CD4-positive, alpha-beta T cell treated with Interleukin-12 subunit alpha and Interleukin-12 subunit beta, for 1 hour (primary cell): Measurements from ENCODE around the gene FN1.
"Not testable (repeated sequence)": the region's sequence is repeated elsewhere in the genome, so short reads cannot be mapped to it uniquely, and the experiment has no call there.

Experiments
- DNase-seq: peaks from one replicate; pipeline ENCODE4 v3.0.0-alpha.2; 2020

The FN1 gene

DNA sequence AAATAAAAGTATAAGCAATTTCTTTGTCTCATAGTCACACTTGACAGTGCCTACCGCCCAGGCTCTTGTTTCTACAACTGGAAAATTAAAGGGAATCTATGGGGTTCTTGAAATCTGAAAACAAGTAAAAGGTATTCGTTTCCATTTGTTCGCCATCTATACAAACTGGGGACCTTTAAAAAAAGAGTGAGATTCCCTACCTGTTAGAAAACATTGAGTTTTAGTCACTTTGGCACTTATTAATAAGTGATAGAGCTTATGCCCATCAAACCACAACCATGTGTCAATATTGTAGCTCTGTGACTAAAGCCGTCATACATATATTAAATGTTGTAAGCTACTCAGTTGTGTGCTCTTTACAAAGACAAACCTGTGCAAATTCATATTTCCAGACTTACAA is 13.2 kb downstream of the FN1 start:
- DNase-seq = no peak

DNA sequence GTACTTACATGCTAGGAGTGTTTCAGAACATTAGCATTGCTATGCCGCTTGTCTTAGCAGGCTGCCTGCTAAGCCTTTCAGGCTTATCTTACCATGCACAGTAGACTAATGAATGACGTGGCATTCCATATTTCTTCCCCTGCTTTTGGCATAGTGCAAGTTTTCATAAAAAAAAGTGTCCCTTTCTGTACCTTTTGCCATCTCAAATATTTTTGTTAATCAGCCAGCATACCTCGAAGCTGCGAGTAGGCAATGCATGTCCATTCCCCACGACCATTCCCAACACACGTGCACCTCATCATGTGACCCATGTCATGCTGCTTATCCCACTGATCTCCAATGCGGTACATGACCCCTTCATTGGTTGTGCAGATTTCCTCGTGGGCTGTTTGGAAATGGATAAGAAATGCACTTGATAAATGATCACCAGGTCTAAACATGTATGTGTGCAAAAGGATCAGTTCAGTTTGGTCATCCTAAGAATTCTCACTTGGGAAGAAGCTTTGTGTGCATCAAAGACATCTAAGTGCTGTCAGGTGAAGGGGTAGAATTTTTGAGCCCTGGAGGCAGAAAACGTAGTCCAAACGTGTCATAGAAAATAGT is 13.9 kb downstream of the FN1 start:
- DNase-seq = no peak

DNA sequence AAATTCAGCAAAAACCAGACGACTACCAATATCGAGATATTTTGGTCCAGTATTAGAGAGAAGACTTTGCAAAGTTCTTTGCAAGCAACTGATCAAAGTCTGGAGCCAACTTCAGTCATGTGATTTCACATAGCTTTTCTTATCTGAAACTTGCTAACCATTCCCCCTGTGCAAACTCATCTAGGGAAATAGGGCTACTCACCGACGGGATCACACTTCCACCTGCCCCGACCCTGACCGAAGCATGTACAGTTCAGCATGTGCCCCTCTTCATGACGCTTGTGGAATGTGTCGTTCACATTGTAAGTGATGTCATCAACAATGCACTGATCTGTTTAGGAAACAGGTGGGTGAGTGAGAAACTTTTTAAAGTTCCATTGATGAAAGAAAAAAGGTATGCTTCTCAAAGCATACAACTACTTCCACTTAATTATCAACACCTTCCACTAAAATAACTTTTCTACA is 15.4 kb downstream of the FN1 start:
- no peak for DNase-seq

DNA sequence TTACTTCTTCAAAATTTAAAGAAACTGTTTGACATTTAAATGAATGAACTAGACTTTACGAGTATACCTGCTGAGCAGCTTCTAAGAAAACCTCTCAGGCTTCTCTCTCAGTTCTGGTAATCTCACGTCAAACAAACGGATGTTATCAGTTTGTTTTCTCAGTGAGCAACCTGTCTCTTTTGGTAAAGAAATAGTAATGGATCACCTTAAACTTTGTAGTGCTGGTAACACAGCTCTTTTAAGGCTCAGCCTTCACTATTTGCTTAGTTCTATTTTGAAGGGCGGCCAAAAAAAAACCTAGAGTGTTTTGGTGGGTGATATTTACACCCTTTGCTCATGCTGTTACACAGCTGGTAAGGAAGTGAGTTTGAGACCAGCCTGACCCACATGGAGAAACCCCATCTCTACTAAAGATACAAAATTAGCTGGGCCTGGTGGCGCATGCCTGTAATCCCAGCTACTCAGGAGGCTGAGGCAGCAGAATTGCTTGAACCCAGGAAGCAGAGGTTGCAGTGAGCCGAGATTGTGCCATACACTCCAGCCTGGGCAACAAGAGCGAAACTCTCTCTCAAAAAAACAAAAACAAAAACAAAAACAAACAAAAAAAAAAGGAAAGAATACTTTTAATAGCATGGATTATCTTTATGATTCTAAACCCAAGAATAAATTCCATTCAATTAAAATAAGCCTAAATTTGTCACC is 15.9 kb downstream of the FN1 start:
- no peak for DNase-seq

DNA sequence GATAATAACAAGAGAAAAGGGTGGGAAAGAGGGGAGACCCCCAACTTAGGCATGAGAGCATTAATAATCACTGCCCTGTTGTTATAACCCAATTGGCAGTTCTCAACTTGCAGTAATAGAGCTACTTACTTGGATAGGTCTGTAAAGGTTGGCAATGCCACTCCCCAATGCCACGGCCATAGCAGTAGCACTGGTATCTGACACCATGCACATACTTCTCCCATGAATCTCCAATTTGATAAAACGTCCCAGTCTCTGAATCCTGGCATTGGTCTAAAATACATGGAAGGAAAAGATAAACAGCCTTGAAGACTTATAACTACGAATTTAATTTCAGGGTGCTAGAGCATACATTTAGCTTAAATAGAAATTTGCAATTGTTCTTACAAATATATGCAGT is 16.8 kb downstream of the FN1 start:
- DNase-seq = no peak

DNA sequence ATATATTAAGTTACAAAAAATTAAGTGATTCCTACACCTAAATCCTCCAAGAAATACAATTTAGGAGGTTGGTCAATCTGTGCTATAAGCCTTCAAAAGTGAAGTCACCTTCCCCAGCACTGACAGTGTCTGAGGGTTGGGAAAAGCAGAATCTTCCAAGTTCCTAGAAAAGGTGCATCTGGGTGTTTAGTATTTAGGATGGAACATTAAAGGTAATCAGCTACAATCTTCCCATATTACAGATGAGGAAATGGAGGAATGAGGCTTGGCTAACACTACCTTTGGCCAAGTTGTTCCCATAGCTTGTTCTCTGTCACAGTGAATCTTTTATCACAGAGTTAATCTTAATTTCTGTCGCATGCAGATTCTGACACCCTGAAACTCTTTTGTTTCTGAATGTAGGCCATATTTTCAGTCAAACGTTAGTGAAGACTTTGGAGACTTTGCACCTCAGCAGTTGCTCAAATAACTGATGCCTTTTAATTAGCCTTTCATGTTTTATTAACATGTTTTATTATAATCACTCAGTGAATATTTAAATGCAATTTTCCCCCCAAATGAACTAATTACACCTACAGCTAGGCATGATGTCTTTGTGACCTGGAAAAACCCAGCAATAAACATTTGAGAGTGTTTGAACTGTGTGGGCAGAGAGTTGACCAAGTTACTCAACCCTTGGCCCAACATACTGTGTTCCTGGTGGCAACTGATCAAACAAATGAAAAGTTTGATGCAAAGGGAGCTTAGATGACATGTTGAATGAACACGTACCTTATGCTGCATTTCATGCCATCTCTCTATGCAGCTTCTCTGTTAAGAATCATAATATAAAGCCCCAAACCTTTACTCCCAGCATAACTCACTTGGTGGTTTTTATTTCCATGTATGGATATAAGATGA is 17.6 kb downstream of the FN1 start:
- no peak for DNase-seq

DNA sequence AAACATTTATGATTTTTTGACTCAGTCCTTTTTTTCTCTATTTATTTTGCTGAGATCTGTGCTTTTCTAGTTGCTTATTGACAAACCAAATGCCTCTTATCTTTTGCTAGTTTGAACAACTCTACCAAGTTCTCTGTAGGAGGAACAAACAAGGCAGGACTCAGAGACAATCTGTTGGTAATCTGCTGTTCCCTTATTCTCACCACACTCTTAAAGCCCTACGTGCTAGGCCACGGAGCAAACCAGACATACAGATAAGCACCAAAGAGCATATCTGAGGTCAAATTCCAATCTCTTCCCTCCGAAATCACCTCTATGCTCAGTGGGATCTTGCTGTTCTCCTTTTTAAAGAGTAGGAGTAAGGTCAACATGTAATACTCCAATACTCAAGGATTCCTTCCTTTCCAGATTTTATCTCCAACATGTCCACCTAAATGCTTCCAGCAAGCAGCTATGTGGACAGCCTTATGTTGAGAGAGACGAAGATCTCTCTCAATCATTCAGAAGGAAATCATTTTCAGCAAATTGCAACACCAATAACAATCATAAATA is 18.4 kb downstream of the FN1 start:
- DNase-seq = no peak

DNA sequence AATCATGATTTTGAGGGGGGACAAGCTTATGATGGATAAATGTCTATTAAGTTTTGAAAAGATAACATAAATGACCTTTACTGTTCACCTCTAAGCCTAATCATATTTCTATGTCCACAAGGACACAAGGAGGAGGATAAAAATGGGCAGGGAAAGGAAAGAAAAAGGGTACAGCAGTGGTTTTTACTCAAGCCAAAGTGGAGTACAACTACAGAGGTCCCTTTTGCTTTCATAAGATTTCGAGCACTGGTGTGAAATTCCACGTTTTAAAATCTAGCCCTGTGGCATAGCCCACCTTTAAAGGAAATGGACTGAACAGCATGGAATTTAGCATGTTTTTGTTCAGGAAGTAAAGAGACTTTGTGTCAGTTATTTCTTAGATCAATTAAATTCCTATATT is 19.2 kb downstream of the FN1 start:
- DNase-seq = no peak

DNA sequence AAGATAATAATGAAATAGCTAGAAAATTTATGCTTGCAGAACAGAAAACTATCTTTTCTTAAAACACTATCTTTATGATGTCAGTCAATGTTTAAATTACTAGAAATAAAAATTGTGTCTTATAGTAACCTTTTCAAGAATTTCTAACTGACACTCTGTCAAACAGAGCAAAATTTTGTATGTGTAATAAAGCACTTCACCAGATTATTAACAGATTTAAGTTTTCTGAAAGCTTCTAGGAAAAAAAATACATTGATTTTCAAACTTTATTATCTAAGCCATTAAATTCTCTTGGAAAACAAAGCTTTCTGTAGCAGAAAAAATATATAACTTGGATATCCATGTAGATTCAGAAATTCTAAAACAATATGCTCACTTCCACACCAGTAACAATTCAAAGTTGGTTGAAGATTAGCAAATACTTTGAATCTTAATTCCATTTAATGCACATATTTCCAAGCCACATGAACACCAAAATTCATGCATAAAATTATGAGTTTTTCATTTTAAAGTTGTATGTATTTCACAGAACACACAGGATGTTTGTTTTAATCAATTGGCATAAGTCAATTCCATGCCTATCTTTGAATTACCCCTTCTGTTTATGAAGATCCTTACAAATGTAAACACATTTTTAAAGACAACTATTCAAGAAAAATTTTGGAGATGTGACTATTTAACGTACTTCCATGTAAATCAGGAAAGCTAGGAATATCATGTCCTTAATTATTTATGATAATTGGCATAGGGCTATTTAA is 19.9 kb downstream of the FN1 start:
- no peak for DNase-seq

DNA sequence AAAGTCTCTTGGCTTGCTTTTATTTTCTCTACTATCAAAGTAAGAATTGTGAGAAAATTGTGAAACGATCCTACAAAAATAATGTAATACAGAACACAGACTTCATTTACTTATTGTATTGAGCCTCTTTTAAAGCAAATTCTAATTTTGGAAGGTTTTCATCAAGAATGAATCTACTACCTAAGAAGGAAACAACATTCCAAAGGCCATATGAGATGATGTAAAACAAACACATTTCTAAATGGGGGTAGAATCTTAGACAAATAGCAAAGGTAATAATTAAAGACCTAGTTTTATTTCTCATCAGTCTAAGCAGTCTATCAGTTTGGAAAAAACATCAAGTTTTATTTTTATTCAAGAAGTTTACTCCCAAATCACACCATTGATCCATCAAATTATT is 20.6 kb downstream of the FN1 start:
- no peak for DNase-seq

DNA sequence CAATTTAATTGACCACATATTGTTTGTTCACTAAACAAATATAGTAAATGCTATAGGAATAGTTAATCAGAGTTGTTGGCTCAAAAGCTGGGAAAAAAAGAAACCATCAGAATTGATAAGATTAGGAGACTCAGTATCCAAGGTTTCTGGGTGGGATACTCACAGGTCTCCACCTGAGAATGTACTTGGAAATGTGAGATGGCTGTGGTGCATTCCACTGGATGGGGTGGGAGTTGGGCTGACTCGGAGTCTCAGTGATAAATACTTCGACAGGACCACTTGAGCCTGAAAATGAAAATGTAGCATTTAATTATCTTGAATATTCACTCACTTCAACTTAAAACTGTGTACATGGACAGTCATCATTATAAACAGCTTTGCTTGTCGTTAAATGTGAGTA is 21.2 kb downstream of the FN1 start:
- no peak for DNase-seq

DNA sequence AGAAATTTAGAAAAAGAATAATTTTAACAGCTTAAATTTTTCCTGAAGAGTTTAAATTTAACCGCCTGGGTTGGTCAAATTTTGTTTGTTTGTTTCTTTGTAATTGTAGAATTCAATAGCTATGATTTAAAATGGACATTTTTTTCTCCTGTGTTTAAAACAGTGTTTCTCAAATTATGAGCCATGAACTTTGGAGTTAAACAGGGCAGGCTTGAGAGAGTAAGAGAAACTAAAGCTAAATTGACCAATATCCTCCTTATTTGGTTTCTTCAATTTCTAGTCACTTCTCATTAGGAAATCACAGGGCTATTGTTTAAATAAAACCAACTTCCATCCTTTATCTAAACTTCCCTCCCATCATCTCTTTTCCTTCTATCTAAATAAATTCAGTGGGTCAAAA is 21.9 kb downstream of the FN1 start:
- no peak for DNase-seq

DNA sequence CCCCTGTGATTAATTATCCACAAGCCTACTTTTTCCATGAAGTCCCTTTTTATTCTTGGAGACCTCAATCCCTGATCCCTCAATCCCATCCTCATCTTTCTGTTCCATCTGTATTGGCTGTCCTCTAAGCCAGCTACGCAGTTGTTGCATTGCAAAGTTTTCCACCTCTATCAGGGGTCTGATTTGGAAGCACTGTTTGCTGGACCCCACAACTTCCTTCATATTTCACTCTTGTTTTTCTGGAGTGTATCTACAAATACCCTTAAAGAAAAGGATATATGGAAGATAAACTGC is 22.4 kb downstream of the FN1 start:
- no peak for DNase-seq

DNA sequence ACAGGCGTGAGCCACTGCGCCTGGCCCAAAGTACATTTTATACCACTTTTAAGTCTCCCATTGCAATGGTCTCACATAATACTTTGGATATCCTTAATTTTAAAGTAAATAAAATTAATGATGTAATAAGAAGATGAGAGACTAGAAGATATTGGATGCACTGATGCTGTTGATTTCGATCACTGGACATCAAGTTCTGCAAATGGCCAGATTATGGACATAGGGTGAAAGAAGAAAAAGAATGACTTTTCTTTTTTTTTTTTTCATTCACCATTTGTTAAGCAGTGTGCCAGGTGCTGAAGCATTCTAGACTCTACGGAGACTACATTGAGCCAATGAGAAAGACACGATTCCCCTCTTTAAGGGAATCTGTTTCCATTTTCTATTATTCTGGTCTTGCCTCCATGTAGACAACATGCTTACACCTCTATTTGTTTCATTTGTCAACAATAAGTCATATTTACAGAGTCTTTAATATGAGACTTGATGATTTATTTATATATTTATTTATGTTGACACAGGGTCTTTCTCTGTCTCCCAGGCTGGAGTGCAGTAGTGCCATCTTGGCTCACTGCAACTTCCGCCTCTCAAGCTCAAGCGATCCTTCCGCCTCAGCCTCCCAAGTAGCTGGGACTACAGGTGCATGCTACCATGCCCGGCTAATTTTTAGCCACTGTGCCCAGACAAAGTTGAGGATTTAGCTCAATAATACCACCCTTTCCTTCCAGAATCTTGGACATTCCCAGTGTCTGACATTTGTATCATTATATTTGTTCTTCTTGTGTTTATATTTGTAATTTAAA is 23.7 kb downstream of the FN1 start:
- DNase-seq = no peak

DNA sequence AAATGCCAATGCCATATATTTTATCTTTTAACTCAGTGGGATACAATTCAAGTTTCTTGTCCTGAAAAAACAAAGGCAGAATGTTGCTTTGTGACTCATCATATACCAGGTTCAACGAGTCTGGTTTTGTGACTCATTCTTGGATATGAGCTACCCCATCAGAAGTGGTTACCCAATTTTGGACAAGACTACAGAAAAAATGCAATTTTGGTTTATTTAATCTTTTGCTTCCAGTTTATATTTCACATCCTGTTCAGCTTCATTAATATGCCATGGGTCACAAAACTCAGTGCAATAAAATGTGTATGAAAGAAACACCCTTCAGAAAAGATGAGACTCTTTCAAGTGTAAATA is 25.0 kb downstream of the FN1 start:
- no peak for DNase-seq

DNA sequence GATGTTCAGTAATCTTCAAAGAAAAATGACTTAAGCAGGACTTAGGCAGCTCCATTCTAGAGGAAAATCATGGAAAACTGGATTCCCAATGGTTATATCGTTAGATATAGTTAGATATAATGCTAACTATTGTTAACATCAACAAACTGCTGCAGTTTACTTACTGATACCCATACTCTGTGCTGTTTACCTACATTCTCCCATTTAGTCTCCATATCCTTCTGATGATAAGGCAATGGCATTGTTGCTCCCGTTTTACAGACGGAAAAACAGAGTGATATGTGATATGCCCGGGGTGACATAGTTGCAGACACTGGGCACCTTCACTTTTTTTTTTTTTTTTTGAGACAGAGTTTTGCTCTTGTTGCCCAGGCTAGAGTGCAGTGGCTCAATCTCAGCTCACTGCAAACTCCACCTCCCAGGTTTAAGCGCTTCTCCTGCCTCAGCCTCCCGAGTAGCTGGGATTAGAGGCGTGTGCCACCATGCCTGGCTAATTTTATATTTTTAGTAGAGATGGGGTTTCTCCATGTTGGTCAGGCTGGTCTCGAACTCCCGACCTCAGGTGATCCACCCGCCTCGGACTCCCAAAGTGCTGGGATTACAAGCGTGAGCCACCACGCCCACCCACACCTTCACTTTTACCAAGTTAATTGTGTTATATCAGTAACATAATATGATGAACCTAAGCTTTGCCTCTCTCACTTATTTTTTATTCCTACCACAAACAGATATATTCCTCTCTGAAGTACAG is 25.5 kb downstream of the FN1 start:
- DNase-seq = not testable (repeated sequence)

DNA sequence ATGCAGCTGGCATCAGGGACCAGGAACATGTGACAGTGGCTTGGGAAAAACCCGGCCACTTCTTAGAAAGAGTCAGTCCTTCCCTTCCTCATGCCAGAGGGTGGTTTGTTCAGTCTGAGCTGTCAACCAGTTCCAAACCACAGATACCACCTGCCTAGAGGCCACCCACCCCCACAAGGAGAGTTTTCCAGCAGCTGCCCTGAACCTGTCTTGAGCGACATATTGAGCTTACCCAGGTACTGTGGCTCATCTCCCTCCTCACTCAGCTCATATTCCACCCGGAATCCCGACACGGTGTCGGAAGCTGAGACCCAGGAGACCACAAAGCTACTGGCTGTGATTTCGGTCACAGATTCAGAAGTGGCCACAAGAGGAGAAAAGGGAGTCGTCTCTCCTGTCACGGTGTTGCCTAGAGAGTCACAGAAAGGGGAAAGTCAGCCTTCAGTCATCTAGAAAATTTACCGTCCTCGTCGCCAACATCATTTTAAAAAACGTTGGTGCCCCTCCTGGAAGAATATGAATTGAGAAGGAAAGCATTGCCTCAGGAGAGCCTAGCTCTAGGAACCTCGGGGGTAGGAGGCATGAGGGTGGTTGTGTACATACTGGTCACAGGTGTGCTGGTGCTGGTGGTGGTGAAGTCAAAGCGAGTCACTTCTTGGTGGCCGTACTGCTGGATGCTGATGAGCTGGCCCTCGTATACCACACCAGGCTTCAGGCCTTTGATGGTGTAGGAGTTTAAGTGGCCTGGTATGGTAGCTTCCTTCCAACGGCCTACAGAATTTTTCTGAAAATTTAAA is 26.3 kb downstream of the FN1 start:
- no peak for DNase-seq

DNA sequence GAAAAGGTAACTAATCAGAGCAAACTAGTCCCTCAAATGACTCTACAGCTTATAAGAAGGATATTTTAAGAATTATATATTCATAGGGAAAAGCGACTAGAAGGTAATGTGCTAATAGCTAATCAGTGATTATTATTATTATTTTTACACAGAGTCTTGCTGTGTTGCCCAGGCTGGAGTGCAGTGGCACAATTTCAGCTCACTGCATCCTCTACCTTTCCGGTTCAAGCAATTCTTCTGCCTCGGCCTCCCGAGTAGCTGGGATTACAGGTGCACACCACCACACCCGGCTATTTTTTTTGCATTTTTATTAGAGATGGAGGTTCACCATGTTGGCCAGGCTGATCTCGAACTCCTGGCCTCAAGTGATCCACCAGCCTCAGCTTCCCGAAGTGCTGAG is 27.4 kb downstream of the FN1 start:
- not testable (repeated sequence) for DNase-seq

DNA sequence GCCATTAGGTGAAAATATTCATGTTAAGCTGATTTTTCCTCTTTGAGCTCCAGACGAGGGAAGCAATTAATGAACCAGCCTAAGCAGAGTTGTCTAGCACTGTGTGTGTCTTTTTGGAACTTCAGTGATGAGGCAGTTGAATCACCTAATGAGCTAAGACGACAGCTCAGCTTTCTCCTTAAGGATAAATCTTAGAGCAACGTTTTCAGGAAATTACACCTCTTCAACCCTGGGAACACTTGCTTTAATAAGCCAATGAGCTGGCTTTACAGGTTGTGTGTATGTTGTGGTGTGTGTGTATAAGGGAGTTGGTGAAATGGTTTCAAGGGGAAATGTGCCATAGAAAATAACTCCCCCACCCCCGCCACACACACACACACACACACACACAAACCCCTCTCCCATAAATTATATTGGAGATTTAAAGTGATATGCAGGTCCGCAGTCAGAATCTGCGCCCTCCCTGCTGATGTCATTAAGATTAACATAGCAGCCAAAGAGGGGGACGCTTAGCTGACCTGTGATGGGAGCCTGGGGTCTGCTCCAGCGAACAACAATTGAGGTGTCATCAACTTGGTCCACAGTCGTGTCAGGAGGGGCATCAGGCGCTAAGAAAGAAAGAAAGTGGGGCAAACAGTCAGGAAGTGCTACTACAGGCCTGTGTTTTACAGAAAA is 28.1 kb downstream of the FN1 start:
- no peak for DNase-seq

DNA sequence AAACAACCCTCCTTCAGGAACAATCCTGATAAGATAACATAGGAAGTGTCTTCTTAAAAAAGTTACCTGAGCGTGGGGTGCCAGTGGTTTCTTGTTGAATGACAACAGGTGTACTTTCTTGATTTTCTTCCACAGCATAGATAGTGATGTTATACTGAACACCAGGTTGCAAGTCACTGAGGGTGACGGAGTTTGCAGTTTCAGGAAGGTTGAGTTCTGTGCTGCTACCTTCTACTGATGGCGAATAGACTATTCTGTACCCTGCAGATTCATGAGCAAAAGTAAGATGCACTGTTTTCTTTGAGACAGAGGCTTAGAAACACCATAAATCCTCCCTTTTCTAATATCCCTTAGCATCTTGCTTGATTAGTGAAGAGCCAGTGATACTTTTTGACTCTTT is 28.8 kb downstream of the FN1 start:
- DNase-seq = no peak
